PC-9 (cell line): ENCODE measurements around the gene ADIPOR1.

Experiments used
- CTCF ChIP-seq: fragments of 200-600 bp; sonication (generic); conservative IDR thresholded peaks from 2 replicates; pipeline ENCODE4 v1.6.1; 2017; ENCODE audit warnings: mixed run types, antibody characterized with exemption, mild to moderate bottlenecking, moderate library complexity
- EZH2 ChIP-seq: fragments of 200-600 bp; sonication (generic); IDR thresholded peaks from 2 replicates; pipeline ENCODE4 v1.8.0; 2017; ENCODE audit warnings: antibody characterized with exemption, low read depth

- TF ChIP-seq CTCF (no peak), EZH2 (no peak)
These were observed 43.9 kb upstream of the ADIPOR1 start for GRCh38 chr1:203001986-203002385.
